ENCODE data around the gene PRR33.

PRR33 gene

DNA sequence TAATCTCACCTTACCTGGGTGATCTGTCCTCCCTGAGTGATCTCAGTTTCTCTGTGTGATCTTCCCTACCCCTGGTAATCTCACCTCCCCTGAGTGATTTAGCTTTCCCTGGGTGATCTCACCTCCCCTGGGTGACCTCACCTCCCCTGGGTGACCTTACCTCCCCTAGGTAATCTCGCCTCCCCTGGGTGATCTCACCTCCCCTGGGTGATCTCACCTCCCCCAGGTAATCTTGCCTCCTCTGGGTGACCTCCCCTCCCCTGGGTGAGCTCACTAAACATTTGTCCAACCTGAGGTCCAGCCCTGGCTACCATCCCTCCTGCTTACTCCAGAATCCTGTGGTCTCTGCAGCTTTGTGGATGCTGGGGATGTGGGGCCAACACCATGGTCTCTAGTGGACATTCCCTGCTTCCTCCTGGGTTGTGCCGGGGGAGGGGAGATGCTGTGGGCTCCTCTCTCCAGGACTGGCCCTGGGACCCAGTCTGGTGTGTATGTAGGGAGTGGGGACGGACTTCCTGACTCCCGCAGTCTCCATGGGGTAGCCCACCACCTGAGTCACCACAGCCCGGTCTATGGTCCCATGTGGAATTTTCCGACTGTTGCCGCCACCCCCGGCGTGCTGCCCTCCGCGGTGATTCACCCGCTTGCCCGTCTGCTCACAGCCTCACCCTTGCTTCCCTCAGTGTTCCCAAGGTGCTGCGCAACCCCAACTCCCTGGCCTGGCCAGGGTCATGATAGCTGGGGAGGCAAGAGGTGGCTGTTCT lies 28.9 kb downstream of the PRR33 start:
- DNase-seq, result no peak

DNA sequence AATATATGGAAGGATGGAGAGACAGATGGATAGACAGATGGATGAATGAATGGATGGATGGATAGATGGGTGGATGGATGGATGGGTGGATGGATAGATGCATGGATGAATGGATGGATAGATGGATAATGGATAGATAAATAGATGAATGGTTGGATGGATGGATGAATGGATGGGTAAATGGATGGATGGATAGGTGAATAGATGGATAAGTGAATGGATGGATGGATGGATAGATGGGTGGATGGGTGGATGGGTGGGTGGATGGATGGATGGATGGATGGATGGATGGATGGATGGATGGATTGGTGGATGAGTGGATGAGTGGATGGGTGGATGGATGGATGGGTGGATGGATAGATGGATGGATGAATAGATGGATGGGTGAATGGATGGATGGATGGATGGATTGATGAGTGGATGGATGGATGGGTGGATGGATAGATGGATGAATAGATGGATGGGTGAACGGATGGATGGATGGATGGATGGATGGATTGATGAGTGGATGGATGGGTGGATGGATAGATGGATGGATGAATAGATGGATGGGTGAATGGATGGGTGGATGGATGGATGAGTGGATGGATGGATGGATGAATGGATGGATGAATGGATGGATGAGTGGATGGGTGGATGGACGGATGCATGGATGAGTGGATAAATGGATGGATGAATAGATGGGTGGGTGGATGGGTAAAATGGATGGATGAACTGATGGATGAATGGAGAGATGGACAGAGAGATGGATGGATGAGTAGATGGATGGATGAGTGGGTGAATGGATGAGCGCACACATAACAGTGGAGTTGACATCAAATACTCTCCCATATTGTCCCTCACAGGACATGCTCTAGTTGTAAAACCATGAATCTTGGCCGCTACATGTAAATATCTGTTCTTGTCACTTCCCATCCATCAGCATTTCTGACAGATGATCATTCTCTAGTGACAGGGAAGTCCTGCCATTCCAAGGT lies 30.0 kb downstream of the PRR33 start:
- DNase-seq, result no peak

DNA sequence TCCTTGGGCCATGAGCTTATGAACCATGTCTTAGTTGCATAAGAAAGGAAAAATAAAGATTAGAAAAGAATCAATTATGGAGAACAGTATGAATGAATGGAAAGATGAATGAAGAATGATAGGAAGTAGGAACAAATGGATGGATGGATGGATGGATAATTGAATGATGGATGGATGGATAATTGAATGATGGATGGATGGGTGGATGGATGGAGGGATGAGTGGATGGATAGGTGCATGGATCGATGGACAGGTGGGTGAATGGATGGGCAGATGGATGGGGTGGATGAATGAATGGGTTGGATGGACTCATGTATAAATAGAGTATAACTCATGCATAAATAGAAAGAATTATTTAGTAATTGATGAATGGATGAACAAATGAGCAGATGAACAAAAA lies 31.6 kb downstream of the PRR33 start:
- DNase-seq, result no peak

DNA sequence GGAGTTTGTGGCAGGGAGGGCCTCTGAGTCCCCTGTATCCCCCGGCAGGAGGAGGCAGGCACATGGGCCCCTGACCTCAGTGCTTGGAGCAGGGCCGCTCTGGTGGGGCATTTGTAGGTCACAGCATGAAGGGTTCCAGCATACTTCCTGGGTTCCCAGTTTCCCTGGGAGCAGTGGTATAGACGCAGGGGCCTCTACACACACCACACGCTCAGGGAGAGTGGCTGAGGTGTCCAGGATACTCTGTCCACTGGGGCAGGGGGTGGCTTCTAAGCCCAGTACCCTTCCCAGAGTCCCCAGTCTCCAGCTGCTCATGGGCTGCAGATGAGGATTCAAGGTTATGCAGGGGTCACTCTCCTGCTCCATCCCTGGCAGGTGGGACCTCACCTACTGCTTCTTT lies 32.7 kb downstream of the PRR33 start:
- no peak for DNase-seq

DNA sequence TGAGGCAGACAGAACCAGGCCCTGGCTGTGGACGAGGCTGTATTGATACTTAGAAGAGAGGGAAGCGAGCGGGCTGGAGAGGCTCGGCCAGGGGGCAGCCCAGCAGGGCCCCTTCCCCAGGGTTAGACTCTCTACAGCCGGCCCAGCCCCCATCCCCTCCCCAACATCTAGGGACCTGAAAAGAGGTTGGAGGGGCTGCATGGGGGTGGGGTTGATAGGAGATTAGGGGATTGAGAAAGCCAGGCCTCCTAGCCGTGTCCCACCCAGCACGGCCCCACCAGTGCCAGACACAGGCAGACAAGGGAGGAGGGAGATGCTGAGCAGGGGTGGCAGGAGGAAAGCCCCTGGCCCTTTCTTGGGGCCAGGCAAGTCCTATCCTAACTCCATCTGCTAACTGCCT lies 33.1 kb downstream of the PRR33 start:
- no peak for DNase-seq

DNA sequence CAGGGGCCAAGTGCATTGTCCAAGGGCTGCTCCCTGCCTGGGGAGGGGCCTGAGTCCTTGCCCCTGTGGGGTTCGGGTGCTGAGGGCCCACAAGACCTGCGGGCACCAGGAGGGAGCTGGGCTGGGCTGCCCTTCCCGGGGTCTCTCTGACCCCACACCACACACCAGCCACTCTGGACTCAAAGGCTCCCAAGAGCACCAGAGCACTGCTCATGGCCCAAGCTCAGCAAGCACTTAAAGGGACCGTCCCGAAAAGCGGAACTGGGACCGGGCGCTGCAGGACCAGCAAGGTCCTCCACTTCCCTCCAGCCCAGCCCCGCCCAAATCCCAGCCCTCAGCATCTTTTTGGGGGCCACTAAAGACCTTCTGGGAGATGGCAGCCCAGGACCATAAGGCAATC lies 33.5 kb downstream of the PRR33 start:
- DNase-seq, result no peak

DNA sequence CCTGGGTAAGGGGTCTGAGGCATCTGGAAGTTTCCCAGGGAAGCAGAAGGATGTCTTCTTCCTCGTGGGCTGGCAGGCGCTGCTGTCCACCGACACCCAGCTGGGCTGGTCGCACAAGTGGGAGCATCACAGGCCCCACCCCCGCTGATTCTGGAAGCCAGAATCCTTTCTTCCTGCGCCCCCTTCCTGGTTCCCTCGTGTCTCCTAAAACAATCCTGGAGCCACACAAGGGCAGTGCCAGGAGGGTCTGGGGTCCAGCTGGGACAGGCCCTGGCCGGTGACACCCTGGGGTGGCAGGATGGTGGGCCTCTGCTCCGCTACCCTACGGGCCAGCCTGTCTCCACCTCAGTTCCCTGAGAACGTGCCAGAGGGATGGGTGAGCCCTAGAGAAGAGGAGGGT lies 34.6 kb downstream of the PRR33 start:
- DNase-seq, result no peak

DNA sequence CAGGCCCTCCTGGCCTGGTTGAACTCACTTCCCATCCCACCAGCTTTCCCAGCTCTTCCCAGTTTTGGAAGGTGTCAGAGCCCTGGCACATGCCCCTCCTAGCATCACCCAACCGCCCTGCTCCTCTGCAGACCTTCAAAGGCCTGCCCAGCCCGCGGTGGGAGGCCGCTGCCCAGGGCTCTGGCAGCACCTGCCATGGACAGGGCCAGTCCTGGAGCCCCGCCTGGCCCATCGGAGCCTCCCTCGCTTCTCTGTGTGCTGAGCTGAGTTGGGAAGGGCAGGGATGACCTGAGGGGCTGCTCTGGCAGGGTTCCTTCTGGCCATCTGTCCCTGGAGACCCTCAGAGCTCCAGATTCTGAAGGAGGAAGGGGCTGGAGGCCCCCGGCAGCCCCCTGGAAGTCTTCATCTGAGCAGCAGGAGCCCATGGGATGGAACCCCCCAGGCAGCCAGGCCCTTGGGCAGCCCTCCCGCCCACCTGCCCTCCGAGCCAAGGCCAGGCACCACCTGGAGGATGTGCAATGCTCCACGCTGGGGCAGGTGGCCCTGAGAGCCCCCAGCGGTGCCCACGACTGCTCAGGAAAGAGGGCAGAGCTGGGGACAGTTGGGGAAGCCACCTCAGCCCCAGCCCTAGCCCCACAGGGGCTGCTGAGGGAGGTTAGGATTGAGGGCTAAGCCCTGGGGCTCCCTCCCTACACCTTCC lies 35.2 kb downstream of the PRR33 start:
- no peak for DNase-seq

DNA sequence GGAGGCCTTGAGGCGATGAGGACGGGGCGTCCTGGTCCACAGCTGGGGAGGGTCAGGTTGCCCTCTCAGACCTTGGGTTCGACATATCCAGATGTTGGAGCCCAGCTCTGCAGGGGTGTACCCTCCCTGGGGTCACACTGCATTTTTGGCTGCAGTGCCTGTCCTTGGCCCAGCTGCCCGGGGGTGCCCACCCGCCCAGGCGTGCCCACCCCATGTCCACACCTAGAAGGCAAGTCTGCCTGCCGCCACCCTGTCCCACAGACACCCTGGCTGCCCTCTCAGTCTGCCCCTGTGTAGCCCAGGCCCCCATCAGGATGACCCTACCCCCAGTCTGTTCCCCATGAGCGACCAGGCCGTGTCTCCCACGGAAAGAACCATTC lies 35.8 kb downstream of the PRR33 start:
- DNase-seq, result no peak

DNA sequence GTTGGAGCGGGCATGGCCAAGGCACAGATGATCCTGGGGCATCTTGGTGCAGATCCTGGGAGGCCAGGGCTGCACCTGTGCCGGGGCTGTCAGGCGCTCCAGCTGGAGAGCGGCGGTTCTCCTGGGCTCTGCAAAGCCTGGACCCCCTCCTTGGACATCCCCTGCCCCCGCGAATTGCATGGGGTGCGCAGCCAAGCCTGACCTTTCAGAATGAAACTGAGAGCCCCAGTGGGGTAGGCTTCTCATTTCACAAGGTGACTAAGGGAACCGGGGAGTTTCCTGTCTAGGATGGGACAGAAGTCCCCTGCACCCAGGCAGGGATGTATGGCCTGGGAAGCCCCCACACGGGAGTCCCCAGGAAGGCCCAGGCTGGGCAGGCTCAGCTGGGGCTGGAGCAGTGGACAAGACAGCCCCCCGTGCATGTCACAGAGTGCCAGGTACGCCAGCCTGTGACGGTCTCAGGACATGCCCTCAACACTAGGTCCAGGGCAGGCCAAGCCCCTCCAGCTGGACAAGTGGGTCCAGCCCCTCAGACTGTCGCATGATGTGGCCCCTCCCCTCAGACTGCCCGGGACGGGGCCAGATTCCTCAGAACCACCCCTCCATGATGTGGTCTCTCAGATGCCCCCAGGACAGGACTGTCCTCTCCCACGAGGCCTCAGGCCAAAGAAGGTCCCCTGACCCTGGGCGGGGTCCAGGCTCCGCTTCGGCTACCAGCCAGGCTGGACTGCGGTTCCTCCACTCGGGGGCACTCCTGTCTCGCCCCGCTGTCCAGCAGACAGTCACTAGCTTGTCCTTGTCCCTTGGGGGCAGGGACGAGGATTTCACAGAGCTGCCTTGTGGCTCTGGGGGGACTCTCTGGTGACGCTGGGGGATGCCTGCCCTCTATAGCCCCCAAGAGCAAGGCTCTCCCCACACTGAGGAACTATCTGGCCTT lies 36.5 kb downstream of the PRR33 start:
- no peak for DNase-seq

DNA sequence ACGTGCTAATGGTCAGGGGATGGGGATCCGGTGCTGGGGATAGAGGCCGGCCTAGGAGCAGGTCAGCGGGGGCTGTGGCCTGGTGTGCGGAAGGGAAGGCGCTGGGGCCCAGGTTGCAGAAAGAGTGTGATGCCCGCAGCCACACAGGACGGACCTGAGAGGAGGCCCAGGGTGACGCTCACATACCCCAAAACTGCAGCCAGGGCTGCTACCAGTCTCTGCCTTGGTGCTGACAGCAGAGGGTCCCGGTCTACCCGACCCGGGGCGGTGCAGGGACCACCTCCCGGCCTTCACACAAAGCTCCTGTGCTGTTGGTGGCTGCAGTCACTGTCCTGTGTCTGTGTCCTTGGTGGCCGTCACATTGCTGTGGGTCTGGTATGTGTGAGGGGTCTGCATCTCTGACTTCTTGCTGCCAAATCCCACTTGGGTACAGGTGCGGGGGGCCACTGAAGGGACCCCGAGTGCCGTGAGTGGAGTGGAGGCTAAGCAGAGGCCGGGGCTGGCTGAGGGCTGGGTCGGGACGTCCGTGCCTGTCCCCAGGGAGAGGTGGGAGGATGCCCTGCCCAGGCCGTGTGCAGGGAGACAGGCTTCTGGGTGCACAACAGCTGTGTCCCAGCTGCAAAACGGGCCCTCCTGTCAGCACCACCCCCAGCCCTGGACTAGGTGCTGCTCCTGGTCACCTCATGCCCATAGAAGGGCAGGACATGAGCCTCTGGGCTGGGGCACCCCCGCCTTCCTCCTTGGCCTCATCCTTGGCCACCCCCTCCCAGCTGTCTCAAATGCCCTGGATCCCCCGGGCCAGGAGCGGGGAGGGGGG lies 37.4 kb downstream of the PRR33 start:
- no peak for DNase-seq

DNA sequence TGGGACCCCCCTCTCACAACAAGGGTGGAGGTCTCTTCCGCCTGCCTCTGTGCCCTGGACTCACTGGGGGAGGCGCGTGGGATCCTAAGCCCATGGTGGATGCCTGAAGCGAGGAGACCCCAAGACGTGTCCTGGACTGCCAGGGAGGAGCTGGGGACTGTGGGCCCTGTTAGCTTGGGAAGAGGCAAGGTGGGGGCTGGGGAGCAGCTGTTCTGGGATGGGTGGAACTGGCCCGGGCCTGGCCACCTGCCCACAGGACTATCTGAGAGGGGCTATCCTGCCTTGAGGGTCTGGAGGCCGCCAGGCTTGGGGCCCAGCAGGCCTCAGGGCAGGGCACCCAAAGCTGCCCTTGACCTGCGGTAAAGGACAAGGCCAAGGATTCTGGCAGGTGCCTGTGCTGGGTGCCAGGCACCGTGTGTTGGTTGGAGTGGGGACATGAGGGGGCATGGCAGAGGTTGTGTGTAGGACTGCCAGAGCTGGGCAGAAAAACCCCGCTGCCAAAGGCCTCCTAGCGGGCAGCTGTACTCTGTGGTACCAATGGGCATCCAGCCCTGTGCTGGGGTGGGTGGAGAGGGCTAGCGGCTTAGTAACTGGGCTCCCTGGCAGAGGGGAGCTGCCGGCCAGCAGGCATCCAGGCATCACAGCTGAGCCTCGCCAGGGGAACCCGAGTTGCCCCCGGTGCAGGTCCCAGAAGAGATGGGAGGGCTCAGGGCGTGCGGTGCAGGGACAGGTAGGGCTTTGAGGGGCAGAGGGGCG lies 38.1 kb downstream of the PRR33 start:
- DNase-seq, result peak in 1 of 5 experiments; percentile 37

DNA sequence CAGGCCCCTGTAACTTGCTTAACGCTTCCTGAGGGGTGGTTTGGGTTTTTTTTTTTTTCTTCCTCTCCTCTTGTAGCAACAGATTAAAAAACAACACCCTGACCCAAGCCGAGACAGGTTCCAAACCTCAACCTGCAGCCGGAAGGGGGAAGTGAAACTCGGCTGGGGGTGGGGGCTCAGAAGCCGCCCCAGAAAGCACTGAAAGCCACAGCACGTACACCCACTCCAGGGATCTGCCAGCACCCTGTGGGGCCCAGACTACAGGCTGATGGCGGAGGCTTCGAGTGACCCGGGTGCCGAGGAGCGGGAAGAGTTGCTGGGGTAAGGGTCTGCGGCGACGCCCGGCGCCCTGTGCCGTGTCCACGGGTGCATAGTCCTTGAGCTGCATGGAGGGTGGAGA lies 38.8 kb downstream of the PRR33 start, which contains the start of gene LSP1:
Gene LSP1, plus strand, starts transcription at position 208 of the 400 bp plus-strand sequence. Its CDS starts 61 bp downstream, at position 269.
- peak; percentile 35 to 98 (median 69) for DNase-seq

DNA sequence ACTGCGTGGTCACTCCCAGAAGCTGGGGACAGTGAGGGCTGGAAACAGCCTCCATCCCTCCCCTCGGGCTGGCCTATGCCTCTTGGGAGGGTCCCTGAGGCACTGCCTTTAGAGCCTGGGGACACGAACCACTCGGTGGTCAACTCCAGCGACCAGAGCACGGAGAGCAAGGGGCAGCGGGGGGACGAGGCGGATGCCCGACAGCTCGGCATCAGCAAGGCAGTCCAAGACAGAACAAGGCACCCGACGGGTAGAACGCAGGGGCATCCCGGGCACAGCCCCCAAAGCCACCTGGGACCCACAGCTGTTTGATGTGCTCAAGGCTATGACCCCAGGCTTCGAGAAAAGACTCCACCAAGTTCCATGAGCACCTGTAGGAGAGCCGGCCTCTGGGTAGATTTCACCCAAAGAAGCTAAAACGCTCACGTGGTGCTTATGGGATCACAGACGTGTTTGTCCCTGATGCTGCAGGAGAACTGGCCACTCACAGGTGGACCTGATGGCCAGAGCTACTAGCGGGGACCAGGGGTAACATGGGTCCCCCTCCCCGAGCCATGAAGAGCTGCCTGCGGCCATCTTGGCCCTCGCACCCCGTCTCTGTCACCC lies 39.3 kb downstream of the PRR33 start:
- DNase-seq, result no peak

DNA sequence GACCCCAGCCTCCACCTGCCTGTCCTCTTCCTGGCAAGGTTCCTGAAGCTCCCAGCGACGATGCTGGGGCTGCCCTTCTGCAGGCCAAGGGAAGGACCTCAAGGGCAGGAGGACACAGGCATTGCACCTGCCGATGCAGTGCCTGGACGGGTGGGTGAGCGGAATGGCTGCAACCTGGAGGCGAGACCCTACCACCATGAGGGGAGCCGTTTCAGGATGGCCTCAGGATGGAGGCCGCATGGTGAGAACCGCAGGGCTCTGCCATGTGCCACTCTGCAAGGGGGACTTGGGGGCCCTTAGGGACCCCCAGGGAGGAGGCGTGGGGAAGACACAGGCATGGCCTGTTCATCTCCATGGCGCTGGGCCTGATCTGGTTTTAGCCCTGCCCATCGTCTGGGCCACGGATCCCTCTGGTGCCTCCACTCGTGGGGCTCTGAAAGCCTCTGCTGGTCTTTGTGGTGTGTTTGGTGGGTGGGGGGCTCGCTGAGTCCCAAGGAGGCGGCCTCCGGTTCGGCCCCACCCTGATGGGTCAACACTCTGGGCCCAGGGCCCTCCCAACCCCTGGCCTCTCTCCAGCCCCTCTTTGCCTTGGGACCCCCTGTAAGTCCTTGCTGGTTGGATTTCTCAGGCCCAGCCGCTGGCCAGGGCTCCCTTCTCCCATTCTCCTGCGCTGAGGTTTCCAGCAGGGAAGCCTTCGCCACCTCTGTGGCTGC lies 40.1 kb downstream of the PRR33 start:
- no peak for DNase-seq

DNA sequence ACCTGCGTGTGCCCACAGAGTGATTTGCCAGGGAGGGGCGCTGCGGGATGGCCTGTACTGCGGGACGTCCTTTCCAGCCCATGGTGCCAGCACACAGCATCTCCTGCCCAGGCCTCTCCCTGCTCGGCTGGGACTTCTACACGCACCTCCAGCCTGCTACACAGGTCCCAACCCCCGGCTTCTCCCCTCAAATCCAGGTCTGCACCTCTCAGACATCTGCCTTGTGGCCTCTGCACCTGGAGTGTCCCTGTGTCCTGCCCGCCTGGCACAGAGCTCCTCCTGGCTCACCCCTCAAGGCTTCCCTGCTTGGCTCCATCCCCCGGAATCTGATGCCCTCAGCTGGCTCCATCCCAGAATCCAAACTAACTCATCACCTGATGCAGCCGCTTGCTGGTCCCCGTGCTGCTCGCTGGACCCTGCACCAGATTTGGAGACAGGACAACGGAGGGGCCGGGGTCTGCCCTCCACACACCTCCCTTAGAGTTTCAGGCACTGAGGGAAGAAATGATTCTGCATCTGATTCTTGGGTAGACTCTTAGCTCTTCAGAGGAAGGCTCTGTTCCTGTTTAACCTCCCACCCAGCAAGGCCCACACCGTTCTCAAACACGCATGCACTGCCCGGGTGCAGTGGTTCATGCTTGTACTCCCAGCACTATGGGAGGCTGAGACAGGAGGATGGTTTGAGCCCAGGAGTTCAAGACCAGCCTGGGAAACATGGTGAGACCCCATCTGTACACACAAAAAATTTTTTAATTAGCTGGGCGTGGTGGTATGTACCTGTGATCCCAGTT lies 42.9 kb downstream of the PRR33 start:
- DNase-seq, result no peak

DNA sequence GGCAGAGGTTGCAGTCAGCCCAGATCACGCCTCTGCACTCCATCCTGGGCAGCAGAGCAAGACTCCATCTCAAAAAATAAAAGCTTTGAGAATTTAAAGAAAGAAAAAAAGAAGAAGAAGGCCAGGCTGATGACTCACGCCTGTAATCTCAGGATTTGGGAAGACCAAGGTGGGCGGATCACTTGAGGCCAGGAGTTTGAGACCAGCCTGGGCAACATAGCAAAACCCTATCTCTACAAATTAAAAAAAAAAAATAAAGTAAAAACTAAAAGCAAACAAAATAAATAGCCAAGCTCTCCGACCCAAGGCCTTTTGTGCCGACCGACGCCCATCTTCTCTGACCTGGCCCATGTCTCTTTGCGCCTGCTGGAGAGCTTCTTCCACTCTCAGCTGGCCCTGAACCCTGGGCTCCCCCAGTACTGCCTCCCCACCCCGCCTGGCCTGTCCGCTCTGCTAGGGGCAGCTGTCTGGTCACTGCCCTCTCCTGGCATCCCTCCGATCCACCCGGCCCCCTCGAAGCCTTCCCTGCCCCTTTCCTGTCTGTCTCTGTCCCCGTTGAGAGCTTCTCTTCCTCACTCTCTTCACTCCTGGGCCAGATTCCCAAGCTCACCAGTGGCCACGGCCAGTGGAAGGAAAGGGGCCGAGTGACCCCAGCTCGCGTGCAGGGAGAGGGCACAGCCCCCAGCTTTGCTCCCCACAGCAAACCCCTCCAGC lies 43.6 kb downstream of the PRR33 start:
- DNase-seq, result no peak

Measured in T-helper 2 cell (primary cell).